Limb (tissue), 2 donors: ENCODE results near the gene FAS.

Experiments used
- DNase-seq, 2 donors: peaks; one replicate each; pipeline ENCODE4 v3.0.0-alpha.2; 2016; ENCODE audit errors: extremely low spot score in 2 of 2

The FAS gene

GRCh38 chr10:88990384-88991160 lies at the start of gene FAS:
FAS (plus strand) TSS chr10:88990798; CDS start chr10:88990877, 79 bp downstream.
- peak in 1 of 2 donors; percentile 69 for DNase-seq

GRCh38 chr10:88941026-88941425 lies 49.6 kb upstream of the FAS start:
- DNase-seq: no peak

GRCh38 chr10:88943778-88944177 lies 46.8 kb upstream of the FAS start:
- DNase-seq: no peak

- no peak for DNase-seq
Measured at GRCh38 chr10:88944813-88945212, 45.8 kb upstream of the FAS start.

- no peak for DNase-seq
Measured at GRCh38 chr10:88946200-88946599, 44.4 kb upstream of the FAS start.

GRCh38 chr10:88946965-88947590 lies 43.5 kb upstream of the FAS start:
- DNase-seq: no peak

- no peak for DNase-seq
Measured at GRCh38 chr10:88949051-88949450, 41.5 kb upstream of the FAS start.

GRCh38 chr10:88949912-88950837 lies 40.4 kb upstream of the FAS start:
- DNase-seq: no peak

GRCh38 chr10:88952647-88953111 lies 37.9 kb upstream of the FAS start, which contains the start of gene ACTA2:
ACTA2 (minus strand) TSS chr10:88952773; CDS start chr10:88948930, 3,843 bp downstream.
- peak; percentile 51 to 55 for DNase-seq

GRCh38 chr10:88953662-88954061 lies 36.9 kb upstream of the FAS start:
- no peak for DNase-seq

GRCh38 chr10:88954458-88955083 lies 36.0 kb upstream of the FAS start:
- no peak for DNase-seq

GRCh38 chr10:88957381-88957780 lies 33.2 kb upstream of the FAS start:
- no peak for DNase-seq

GRCh38 chr10:88958721-88959120 lies 31.9 kb upstream of the FAS start:
- no peak for DNase-seq

GRCh38 chr10:88960802-88961201 lies 29.8 kb upstream of the FAS start:
- no peak for DNase-seq

- no peak for DNase-seq
Measured at GRCh38 chr10:88961266-88961665, 29.3 kb upstream of the FAS start.

- no peak for DNase-seq
Measured at GRCh38 chr10:88962336-88962735, 28.3 kb upstream of the FAS start.

- DNase-seq: no peak
Measured at GRCh38 chr10:88963318-88963717, 27.3 kb upstream of the FAS start.

GRCh38 chr10:88964360-88964759 lies 26.2 kb upstream of the FAS start:
- DNase-seq: no peak

- no peak for DNase-seq
Measured at GRCh38 chr10:88964869-88965415, 25.7 kb upstream of the FAS start.

GRCh38 chr10:88966797-88967196 lies 23.8 kb upstream of the FAS start:
- no peak for DNase-seq

GRCh38 chr10:88968391-88968790 lies 22.2 kb upstream of the FAS start:
- DNase-seq: no peak
